ENCODE results near the gene CEP70.
"Not testable (repeated sequence)": the region's sequence is repeated elsewhere in the genome, so short reads cannot be mapped to it uniquely, and the experiment has no call there.

CEP70 gene

GRCh38 chr3:138544546-138544945, 49.5 kb downstream of the CEP70 start:
- H3K27ac ChIP-seq (ENCODE audit: poor library complexity, severe bottlenecking), result no peak overlapping the region
- no peaks in the 10 kb centered on the region for H3K27me3 ChIP-seq (ENCODE audit: insufficient read depth, poor library complexity, severe bottlenecking)
- H3K36me3 ChIP-seq (ENCODE audit: low read depth), result peaks cover 4% of the 10 kb centered on the region
- peaks cover 5% of the 10 kb centered on the region for H3K4me1 ChIP-seq (ENCODE audit: insufficient read depth, poor library complexity, severe bottlenecking)
- peaks cover 2% of the 10 kb centered on the region for H3K9me3 ChIP-seq (ENCODE audit: severe bottlenecking)
- DNase-seq (ENCODE audit: low spot score) (no peak), ATAC-seq (ENCODE audit: low read depth) (no peak)
- no peak overlapping the region for H3K4me3 ChIP-seq (ENCODE audit: severe bottlenecking)
- TF ChIP-seq CTCF (IDR thresholded peaks at IDR 0.05; ENCODE audit: poor library complexity, severe bottlenecking), result no peak

DNA sequence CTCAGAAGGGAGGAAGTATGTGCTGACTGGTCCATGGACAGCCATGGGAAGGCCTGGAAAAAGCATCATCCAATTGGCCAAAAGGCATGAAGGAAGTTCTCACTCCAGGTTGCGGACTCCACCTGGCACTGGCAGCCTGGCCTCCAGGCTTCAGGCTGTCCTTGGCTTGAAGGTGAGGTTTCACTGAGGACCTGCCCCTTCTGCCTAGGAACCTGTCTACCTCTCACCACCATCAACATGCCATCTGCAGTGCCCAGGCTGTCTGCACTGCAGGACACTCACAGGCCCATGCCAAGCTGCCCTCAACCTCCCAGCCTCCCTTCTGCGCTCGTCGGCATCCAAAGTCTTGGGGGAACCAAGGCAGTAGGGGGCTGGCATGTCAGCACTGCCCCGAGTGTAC, 51.1 kb downstream of the CEP70 start:
- Histone ChIP-seq H3K4me3 (ENCODE audit: severe bottlenecking) (no peak overlapping the region), H3K36me3 (ENCODE audit: low read depth) (peaks cover 4% of the 10 kb centered on the region), H3K27ac (ENCODE audit: poor library complexity, severe bottlenecking) (no peak overlapping the region), H3K4me1 (ENCODE audit: insufficient read depth, poor library complexity, severe bottlenecking) (peaks cover 5% of the 10 kb centered on the region), H3K27me3 (ENCODE audit: insufficient read depth, poor library complexity, severe bottlenecking) (no peaks in the 10 kb centered on the region), H3K9me3 (ENCODE audit: severe bottlenecking) (peaks cover 2% of the 10 kb centered on the region)
- DNase-seq (ENCODE audit: low spot score) (no peak), ATAC-seq (ENCODE audit: low read depth) (no peak)
- no peak for TF ChIP-seq CTCF (IDR thresholded peaks at IDR 0.05; ENCODE audit: poor library complexity, severe bottlenecking)

DNA sequence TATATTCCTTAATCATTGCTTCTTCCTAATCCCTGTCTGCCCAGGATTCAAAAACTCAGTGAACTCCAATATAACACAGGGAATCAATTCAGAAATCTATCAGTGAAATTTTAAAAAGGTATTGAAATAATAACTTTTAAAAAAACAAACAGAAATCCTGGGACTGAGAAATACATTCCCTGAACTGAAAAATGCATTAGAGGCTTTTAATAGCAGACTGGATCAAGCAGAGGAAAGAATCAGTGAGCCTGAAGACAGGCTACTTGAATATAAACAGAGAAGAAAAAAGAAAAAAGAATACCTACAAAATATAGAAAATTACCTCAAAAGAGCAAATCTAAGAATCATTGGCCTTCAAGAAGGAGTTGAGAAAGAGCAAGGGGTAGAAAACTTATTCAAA, 54.7 kb downstream of the CEP70 start:
- no peaks in the 10 kb centered on the region for H3K4me1 ChIP-seq (ENCODE audit: insufficient read depth, poor library complexity, severe bottlenecking)
- DNase-seq (ENCODE audit: low spot score), result no peak
- H3K36me3 ChIP-seq (ENCODE audit: low read depth), result no peaks in the 10 kb centered on the region
- H3K27ac ChIP-seq (ENCODE audit: poor library complexity, severe bottlenecking), result no peak overlapping the region
- no peak for ATAC-seq (ENCODE audit: low read depth)
- H3K4me3 ChIP-seq (ENCODE audit: severe bottlenecking), result no peak overlapping the region
- peaks cover 2% of the 10 kb centered on the region for H3K9me3 ChIP-seq (ENCODE audit: severe bottlenecking)
- no peak for TF ChIP-seq CTCF (IDR thresholded peaks at IDR 0.05; ENCODE audit: poor library complexity, severe bottlenecking)
- no peaks in the 10 kb centered on the region for H3K27me3 ChIP-seq (ENCODE audit: insufficient read depth, poor library complexity, severe bottlenecking)

- H3K9me3 ChIP-seq (ENCODE audit: severe bottlenecking); H3K4me1 ChIP-seq (ENCODE audit: insufficient read depth, poor library complexity, severe bottlenecking); H3K36me3 ChIP-seq (ENCODE audit: low read depth); H3K27ac ChIP-seq (ENCODE audit: poor library complexity, severe bottlenecking); H3K4me3 ChIP-seq (ENCODE audit: severe bottlenecking); H3K27me3 ChIP-seq (ENCODE audit: insufficient read depth, poor library complexity, severe bottlenecking); DNase-seq (ENCODE audit: low spot score); ATAC-seq (ENCODE audit: low read depth): not testable (repeated sequence)
Observed at GRCh38 chr3:138521445-138521844, 72.6 kb downstream of the CEP70 start.

DNA sequence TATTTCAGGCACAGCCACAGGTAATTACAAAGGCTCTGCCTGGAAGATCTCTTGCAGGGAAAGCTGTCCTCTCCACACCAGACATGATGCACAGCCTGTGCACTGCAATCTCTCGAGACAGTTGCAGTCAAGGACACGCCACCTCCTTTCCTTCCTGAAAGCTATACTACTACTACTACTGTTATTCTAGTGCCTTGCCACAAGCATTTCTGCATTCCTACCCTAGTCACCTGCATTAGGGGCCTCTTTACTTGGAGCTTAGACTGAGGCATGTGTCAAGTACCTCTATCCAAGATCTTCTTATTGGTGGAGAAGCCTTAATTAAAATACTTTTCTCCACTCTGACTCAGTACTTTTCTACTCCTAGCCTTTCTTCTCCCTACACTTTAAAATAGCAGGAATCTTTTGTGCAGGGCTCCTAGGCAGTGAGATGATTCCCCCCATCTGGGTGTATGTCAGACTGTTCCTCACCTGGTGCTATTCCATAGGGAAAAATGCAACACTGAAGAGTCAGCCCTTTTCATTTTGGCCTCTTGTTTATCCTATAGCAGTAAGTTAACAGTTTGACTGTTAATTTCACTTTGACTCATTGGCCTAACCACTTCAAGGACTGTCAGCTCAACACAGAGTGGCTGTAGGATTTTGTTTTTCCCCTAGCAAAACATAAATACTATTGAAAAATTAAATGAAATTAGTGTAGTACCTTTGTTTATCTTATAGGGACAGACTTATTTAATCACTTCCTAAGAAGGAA, 80.8 kb downstream of the CEP70 start:
- TF ChIP-seq CTCF (IDR thresholded peaks at IDR 0.05; ENCODE audit: poor library complexity, severe bottlenecking), result no peak
- DNase-seq (ENCODE audit: low spot score) (no peak), ATAC-seq (ENCODE audit: low read depth) (no peak)
- Histone ChIP-seq H3K4me3 (ENCODE audit: severe bottlenecking) (no peak overlapping the region), H3K36me3 (ENCODE audit: low read depth) (no peaks in the 10 kb centered on the region), H3K4me1 (ENCODE audit: insufficient read depth, poor library complexity, severe bottlenecking) (no peaks in the 10 kb centered on the region), H3K27ac (ENCODE audit: poor library complexity, severe bottlenecking) (no peak overlapping the region), H3K27me3 (ENCODE audit: insufficient read depth, poor library complexity, severe bottlenecking) (no peaks in the 10 kb centered on the region), H3K9me3 (ENCODE audit: severe bottlenecking) (no peaks in the 10 kb centered on the region)

Data from RWPE2 (cell line).